ENCODE data around the gene GRM2. TPM values are rescaled to one million over a fixed set of nuclear protein-coding genes. Genes with fewer than 3 reads are reported as not detected.

GRM2 gene
- total RNA-seq, 4 donors from 2014 or later: 0.59 to 2.6 (median 0.91) TPM

GRCh38 chr3:51698209-51698608, 8.7 kb upstream of the GRM2 start:
- H3K36me3 ChIP-seq: peaks cover 0 to 96% (median 14%) of the 10 kb centered on the region in 3 donors
- 87 to 89% methylated on average over 6 of the region's 6 CpGs for WGBS, 2 donors

GRCh38 chr3:51700403-51700802, 6.5 kb upstream of the GRM2 start:
- Histone ChIP-seq H3K4me1 (no peaks in the 10 kb centered on the region), H3K27me3 (no peaks in the 10 kb centered on the region), H3K9me3 (no peaks in the 10 kb centered on the region), H3K27ac (no peak overlapping the region), H3K4me3 (no peak overlapping the region), H3K36me3 (peaks cover 0 to 100% (median 14%) of the 10 kb centered on the region in 3 donors)
- TF ChIP-seq CTCF (IDR thresholded peaks at IDR 0.05) (no peak), POLR2A (IDR thresholded peaks at IDR 0.05) (no peak), EP300 (IDR thresholded peaks at IDR 0.05) (no peak)
- 72 to 83% methylated on average over 2 of the region's 2 CpGs for WGBS, 2 donors
- no peak for DNase-seq (ENCODE audit: low spot score in 2 of 2)

More at GRCh38 chr3:51698209-51698608, 8.7 kb upstream of the GRM2 start:
- no peak overlapping the region for H3K4me3 ChIP-seq
- H3K27ac ChIP-seq: no peak overlapping the region
- DNase-seq (ENCODE audit: low spot score in 2 of 2): no peak
- no peak for TF ChIP-seq CTCF (IDR thresholded peaks at IDR 0.05)
- no peaks in the 10 kb centered on the region for H3K9me3 ChIP-seq
- H3K4me1 ChIP-seq: no peaks in the 10 kb centered on the region
- H3K27me3 ChIP-seq: no peaks in the 10 kb centered on the region

- TF ChIP-seq CTCF (IDR thresholded peaks at IDR 0.05) (no peak), POLR2A (IDR thresholded peaks at IDR 0.05) (no peak), EP300 (IDR thresholded peaks at IDR 0.05) (no peak)
- Histone ChIP-seq H3K27ac (no peak overlapping the region), H3K36me3 (peaks cover 0 to 85% (median 14%) of the 10 kb centered on the region in 3 donors), H3K4me3 (no peak overlapping the region), H3K9me3 (no peaks in the 10 kb centered on the region), H3K27me3 (no peaks in the 10 kb centered on the region), H3K4me1 (peaks cover 0 to 7% (median 0%) of the 10 kb centered on the region in 4 donors)
- DNase-seq (ENCODE audit: low spot score in 2 of 2): no peak
- 87 to 100% methylated on average over 1 to 2 of the region's 2 CpGs for WGBS, 2 donors
Measured at GRCh38 chr3:51702156-51702555, 4.7 kb upstream of the GRM2 start.

- Histone ChIP-seq H3K27me3 (no peaks in the 10 kb centered on the region), H3K27ac (no peak overlapping the region), H3K9me3 (no peaks in the 10 kb centered on the region), H3K4me1 (peaks cover 0 to 12% (median 0%) of the 10 kb centered on the region in 4 donors), H3K4me3 (no peak overlapping the region), H3K36me3 (peaks cover 0 to 75% (median 14%) of the 10 kb centered on the region in 3 donors)
- TF ChIP-seq EP300 (IDR thresholded peaks at IDR 0.05) (no peak), POLR2A (IDR thresholded peaks at IDR 0.05) (no peak), CTCF (IDR thresholded peaks at IDR 0.05) (no peak)
- no peak for DNase-seq (ENCODE audit: low spot score in 2 of 2)
- WGBS, 2 donors: 32 to 33% methylated on average over 6 of the region's 6 CpGs
Measured at GRCh38 chr3:51703068-51703760, 3.7 kb upstream of the GRM2 start.

- H3K4me3 ChIP-seq: no peak overlapping the region
- WGBS, 2 donors: 62 to 67% methylated on average over 9 to 12 of the region's 12 CpGs
- no peak overlapping the region for H3K27ac ChIP-seq
- no peaks in the 10 kb centered on the region for H3K27me3 ChIP-seq
- no peaks in the 10 kb centered on the region for H3K9me3 ChIP-seq
- H3K4me1 ChIP-seq: peaks cover 0 to 12% (median 0%) of the 10 kb centered on the region in 4 donors
- DNase-seq (ENCODE audit: low spot score in 2 of 2): no peak
- peaks cover 0 to 67% (median 11%) of the 10 kb centered on the region in 3 donors for H3K36me3 ChIP-seq
- TF ChIP-seq CTCF (IDR thresholded peaks at IDR 0.05) (no peak), EP300 (IDR thresholded peaks at IDR 0.05) (no peak), POLR2A (IDR thresholded peaks at IDR 0.05) (no peak)
Measured at GRCh38 chr3:51703761-51704510, 2.9 kb upstream of the GRM2 start.

Data from tibial nerve (tissue), 4 donors.